HG03558 (cell line): Measurements from ENCODE around the gene FZD8.

ENCODE experiments used
- ATAC-seq: cut with Tn5 transposase; IDR thresholded peaks from one replicate; pipeline ENCODE4 v1.9.1; 2021; ENCODE audit warnings: moderate number of reproducible peaks; ENCODE audit not compliant: unreplicated experiment; ENCODE audit errors: extremely low read depth

Gene FZD8

GRCh38 chr10:35643151-35644049 is 1.3 kb upstream of the FZD8 start:
- ATAC-seq, result no peak

GRCh38 chr10:35642793-35643114 is 658 bp upstream of the FZD8 start:
- ATAC-seq, result no peak

- ATAC-seq, result no peak
Observed at GRCh38 chr10:35641676-35642034, 441 bp downstream of the FZD8 start.

- ATAC-seq, result no peak
Observed at GRCh38 chr10:35640951-35641675, 983 bp downstream of the FZD8 start.

- no peak for ATAC-seq
Observed at GRCh38 chr10:35640474-35640873, 1.6 kb downstream of the FZD8 start.

- no peak for ATAC-seq
Observed at GRCh38 chr10:35639728-35640401, 2.2 kb downstream of the FZD8 start.

GRCh38 chr10:35639021-35639727 is 2.9 kb downstream of the FZD8 start:
- no peak for ATAC-seq

GRCh38 chr10:35638101-35638500 is 4.0 kb downstream of the FZD8 start:
- no peak for ATAC-seq

GRCh38 chr10:35637462-35637861 is 4.6 kb downstream of the FZD8 start:
- no peak for ATAC-seq

GRCh38 chr10:35636956-35637355 is 5.1 kb downstream of the FZD8 start:
- ATAC-seq, result no peak

GRCh38 chr10:35635576-35635975 is 6.5 kb downstream of the FZD8 start:
- ATAC-seq, result no peak

- no peak for ATAC-seq
Observed at GRCh38 chr10:35633006-35633980, 8.8 kb downstream of the FZD8 start.

GRCh38 chr10:35632027-35632426 is 10.1 kb downstream of the FZD8 start:
- no peak for ATAC-seq

- ATAC-seq, result no peak
Observed at GRCh38 chr10:35631404-35631803, 10.7 kb downstream of the FZD8 start.

- no peak for ATAC-seq
Observed at GRCh38 chr10:35626971-35627507, 15.1 kb downstream of the FZD8 start.

GRCh38 chr10:35614312-35614711 is 27.8 kb downstream of the FZD8 start:
- ATAC-seq, result no peak

- ATAC-seq, result no peak
Observed at GRCh38 chr10:35613597-35614226, 28.4 kb downstream of the FZD8 start.

GRCh38 chr10:35613107-35613440 is 29.0 kb downstream of the FZD8 start:
- ATAC-seq, result no peak
